PC-3 (cell line): ENCODE results near the gene ZWILCH. TPM values are rescaled to one million over a fixed set of nuclear protein-coding genes. Genes with fewer than 3 reads are reported as not detected.

Experiments
- ATAC-seq: fragments of 200-7000 bp; cut with Tn5 transposase; 2 replicates; pipeline ENCODE4 v1.9.1; 2020; ENCODE audit warnings: mild to moderate bottlenecking, moderate library complexity
- BruUV-seq: library from RNA; stranded (reverse); fragments of 400-500 nt; replicated peaks from 2 replicates; lab custom pipeline; 2021; lab: Mats Ljungman, UMichigan
- CTCF ChIA-PET: fragments of 300-600 bp; sonication (Branson Sonifier 250); formaldehyde crosslinking; loops from one replicate; lab custom pipeline; 2022; ENCODE audit warnings: antibody characterized with exemption; lab: Charles Lee
- POLR2A ChIA-PET: fragments of 300-600 bp; sonication (Branson Sonifier 250); formaldehyde crosslinking; loops from one replicate; lab custom pipeline; 2022; ENCODE audit warnings: antibody characterized with exemption; ENCODE audit not compliant: unreplicated experiment; lab: Charles Lee
- DNase-seq: peaks from one replicate; pipeline ENCODE4 v3.0.0-alpha.2; 2015
- H2AFZ ChIP-seq: fragments of 300-600 bp; sonication (generic); 2 replicates; pipeline ENCODE4 v1.6.0; 2016; ENCODE audit warnings: antibody characterized with exemption, low read length
- H3F3A ChIP-seq: fragments of 300-600 bp; sonication (generic); one replicate; pipeline ENCODE4 v1.6.0; 2017; ENCODE audit warnings: antibody characterized with exemption, low read length, control low read depth, mild to moderate bottlenecking; ENCODE audit not compliant: unreplicated experiment
- H3K27ac ChIP-seq: fragments of 300-600 bp; sonication (generic); 2 replicates; pipeline ENCODE4 v1.5.1; 2016; ENCODE audit warnings: mild to moderate bottlenecking, low read length
- H3K27me3 ChIP-seq: fragments of 300-600 bp; sonication (generic); 2 replicates; pipeline ENCODE4 v1.6.1; 2016; ENCODE audit warnings: low read length, mixed read lengths
- H3K36me3 ChIP-seq: fragments of 300-600 bp; sonication (generic); 2 replicates; pipeline ENCODE4 v1.6.1; 2016; ENCODE audit warnings: low read depth, mixed run types, low read length, mixed read lengths
- H3K4me1 ChIP-seq: fragments of 300-600 bp; sonication (generic); 2 replicates; pipeline ENCODE4 v1.5.1; 2016; ENCODE audit warnings: low read length; ENCODE audit not compliant: insufficient read depth
- H3K4me2 ChIP-seq: fragments of 300-600 bp; sonication (generic); 2 replicates; pipeline ENCODE4 v1.6.0; 2016; ENCODE audit warnings: low read length
- H3K4me3 ChIP-seq: fragments of 300-600 bp; sonication (generic); 2 replicates; pipeline ENCODE4 v1.5.1; 2016; ENCODE audit warnings: mild to moderate bottlenecking, low read length, mixed read lengths
- H3K79me2 ChIP-seq: fragments of 300-600 bp; sonication (generic); 2 replicates; pipeline ENCODE4 v1.6.1; 2017; ENCODE audit warnings: low read length, mixed read lengths
- H3K9ac ChIP-seq: fragments of 300-600 bp; sonication (generic); 2 replicates; pipeline ENCODE4 v1.6.0; 2016; ENCODE audit warnings: mild to moderate bottlenecking, low read length
- H3K9me2 ChIP-seq: fragments of 300-600 bp; sonication (generic); replicated peaks from 2 replicates; pipeline ENCODE4 v1.6.1; 2016; ENCODE audit warnings: mixed run types, low read length, mixed read lengths
- H3K9me3 ChIP-seq: fragments of 300-600 bp; sonication (generic); 2 replicates; pipeline ENCODE4 v1.6.1; 2016; ENCODE audit warnings: low read length, mixed read lengths
- H4K20me1 ChIP-seq: fragments of 300-600 bp; sonication (generic); 2 replicates; pipeline ENCODE4 v1.6.1; 2016; ENCODE audit warnings: low read length, mixed read lengths
- CTCF ChIP-seq: fragments of 300-600 bp; sonication (generic); conservative IDR thresholded peaks from 2 replicates; pipeline ENCODE4 v1.5.1; 2017; ENCODE audit warnings: antibody characterized with exemption, low read depth, mild to moderate bottlenecking, low read length
- EZH2 ChIP-seq: fragments of 300-600 bp; sonication (generic); IDR thresholded peaks from one replicate; pipeline ENCODE4 v1.6.1; 2017; ENCODE audit warnings: antibody characterized with exemption, mild to moderate bottlenecking, low read length; ENCODE audit not compliant: unreplicated experiment
- EZH2phosphoT487 ChIP-seq: fragments of 300-600 bp; sonication (generic); IDR thresholded peaks from 2 replicates; pipeline ENCODE4 v1.6.1; 2018; ENCODE audit warnings: mild to moderate bottlenecking, antibody characterized with exemption, low read length, borderline replicate concordance
- intact Hi-C: fragments of 100-400 bp; cut with micrococcal nuclease; formaldehyde crosslinking; loops from 2 replicates; pipeline ENCODE4 v1.9.0; 2023
- total RNA-seq: library from RNA; depleted of rRNA; stranded (reverse); fragments of >200 nt; gene quantifications from 2 replicates; pipeline ENCODE4 v1.2.3, GENCODE V29; 2014

Gene ZWILCH
- total RNA-seq, 1 experiment from 2014 or later, result 18.1 TPM

GRCh38 chr15:66590435-66590834, 85.3 kb downstream of the ZWILCH start:
- Histone ChIP-seq H3K79me2 (no peaks in the 10 kb centered on the region), H3K9ac (no peak overlapping the region), H3K4me1 (peaks cover 1% of the 10 kb centered on the region), H3K27ac (no peak overlapping the region), H3K9me3 (no peaks in the 10 kb centered on the region), H3K9me2 (no peaks in the 10 kb centered on the region), H3K4me3 (no peak overlapping the region), H3K36me3 (no peaks in the 10 kb centered on the region), H2AFZ (no peak overlapping the region), H4K20me1 (no peaks in the 10 kb centered on the region), H3K27me3 (no peaks in the 10 kb centered on the region), H3K4me2 (no peak overlapping the region), H3F3A (no peaks in the 10 kb centered on the region)
- no TSS peak for BruUV-seq
- ChIA-PET CTCF (no interaction called here), POLR2A (no interaction called here)
- TF ChIP-seq EZH2phosphoT487 (no peak), EZH2 (no peak), CTCF (no peak)
- DNase-seq, result no peak
- intact Hi-C loops, result no loop called here
- no peak for ATAC-seq

DNA sequence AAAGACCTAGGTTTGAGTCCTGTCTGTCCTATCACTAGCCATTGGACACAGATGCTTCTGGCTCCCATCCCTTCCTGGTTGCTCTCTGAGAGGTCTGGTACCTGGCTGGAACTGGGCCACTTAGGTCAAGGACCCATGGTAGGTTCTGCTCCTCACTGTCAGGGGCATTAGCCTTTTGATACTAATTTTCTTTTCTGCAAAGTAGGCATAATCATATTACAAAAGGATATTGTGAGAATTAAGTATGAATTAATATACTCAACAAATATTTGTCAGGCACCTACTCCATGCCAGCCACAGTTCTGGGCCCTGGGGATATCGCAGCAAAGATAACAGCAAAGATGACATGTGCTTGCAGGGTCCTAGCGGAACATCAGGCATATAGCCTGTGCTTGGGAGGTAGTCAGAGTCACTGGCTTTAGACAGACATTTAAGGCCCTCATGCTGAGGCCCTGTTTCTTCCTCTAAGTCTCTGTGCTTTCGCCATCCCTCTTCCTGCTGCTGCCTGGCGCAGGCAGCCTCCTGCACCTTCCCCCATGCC, 86.3 kb downstream of the ZWILCH start:
- Histone ChIP-seq H3K27ac (no peak overlapping the region), H4K20me1 (no peaks in the 10 kb centered on the region), H3K9me2 (no peaks in the 10 kb centered on the region), H3K9ac (no peak overlapping the region), H3K4me2 (no peak overlapping the region), H3K4me3 (no peak overlapping the region), H3F3A (no peaks in the 10 kb centered on the region), H3K4me1 (peaks cover 8% of the 10 kb centered on the region), H2AFZ (no peak overlapping the region), H3K36me3 (no peaks in the 10 kb centered on the region), H3K79me2 (no peaks in the 10 kb centered on the region), H3K27me3 (no peaks in the 10 kb centered on the region), H3K9me3 (no peaks in the 10 kb centered on the region)
- CTCF ChIA-PET, result no interaction called here
- DNase-seq (no peak), ATAC-seq (no peak)
- no peak for TF ChIP-seq EZH2phosphoT487
- no TSS peak for BruUV-seq
- POLR2A ChIA-PET, result no interaction called here
- intact Hi-C loops, result no loop called here

- no peaks in the 10 kb centered on the region for H3K9me2 ChIP-seq
- H4K20me1 ChIP-seq, result no peaks in the 10 kb centered on the region
- no peak overlapping the region for H3K27ac ChIP-seq
- no peaks in the 10 kb centered on the region for H3K79me2 ChIP-seq
- no peaks in the 10 kb centered on the region for H3F3A ChIP-seq
- no TSS peak for BruUV-seq
- ChIA-PET CTCF (no interaction called here), POLR2A (no interaction called here)
- no peaks in the 10 kb centered on the region for H3K27me3 ChIP-seq
- no peak for ATAC-seq
- intact Hi-C loops, result no loop called here
- H3K36me3 ChIP-seq, result no peaks in the 10 kb centered on the region
- H3K4me3 ChIP-seq, result no peak overlapping the region
- no peak overlapping the region for H3K4me2 ChIP-seq
- DNase-seq, result no peak
- no peaks in the 10 kb centered on the region for H3K9me3 ChIP-seq
- no peak overlapping the region for H2AFZ ChIP-seq
- H3K9ac ChIP-seq, result no peak overlapping the region
- no peak for TF ChIP-seq EZH2phosphoT487
- TF ChIP-seq CTCF, result no peak
- no peak for TF ChIP-seq EZH2
- peaks cover 8% of the 10 kb centered on the region for H3K4me1 ChIP-seq
Measured at GRCh38 chr15:66592505-66593218, 87.5 kb downstream of the ZWILCH start.
